H1 (cell line): ENCODE results near the gene TCERG1L. TPM values are rescaled to one million over a fixed set of nuclear protein-coding genes. Genes with fewer than 3 reads are reported as not detected.

Experiments
- CHD7 ChIP-seq: fragments of 300-600 bp; sonication (generic); IDR thresholded peaks from 2 replicates; pipeline ENCODE4 v1.7.1; 2012; ENCODE audit warnings: low read length, moderate library complexity, mild to moderate bottlenecking, inconsistent platforms; ENCODE audit not compliant: insufficient replicate concordance
- EGR1 ChIP-seq: IDR thresholded peaks from 2 replicates; pipeline ENCODE4 v1.6.1; 2011; ENCODE audit warnings: low read depth, low read length, borderline replicate concordance
- PHF8 ChIP-seq: fragments of 200-600 bp; sonication (generic); conservative IDR thresholded peaks from 2 replicates; pipeline ENCODE4 v1.7.1; 2012; ENCODE audit warnings: low read depth, mild to moderate bottlenecking, inconsistent platforms, low read length, moderate library complexity
- SRF ChIP-seq: IDR thresholded peaks from 2 replicates; pipeline ENCODE4 v1.6.1; 2011; ENCODE audit warnings: mild to moderate bottlenecking, low read depth, low read length, moderate library complexity
- TEAD4 ChIP-seq: IDR thresholded peaks from 2 replicates; pipeline ENCODE4 v1.6.1; 2012; ENCODE audit warnings: low read depth, low read length, inconsistent platforms, mixed read lengths
- polyA plus RNA-seq, 7 experiments: library from polyadenylated mRNA; depleted of rRNA in 3 of 7; stranded (reverse) in 5 of 7; unstranded in 2 of 7; fragments of >200 nt in 5 of 7; fragments of 200-250 nt in 2 of 7; gene quantifications; 1 replicate in 5 of 7; 2 replicates in 1 of 7; 4 replicates in 1 of 7; pipeline versions ENCODE4 v1.2.1 to v1.2.3, GENCODE V29; 2011 to 2013; ENCODE audit warnings: missing spikeins in 2 of 7, mixed read lengths in 2 of 7
- total RNA-seq: library from RNA; stranded (reverse); fragmentation: NEBNext Ultra II Directional; extraction: Animal tissue kit (Norgen Biotek cat#: 25700); gene quantifications from 2 replicates; pipeline ENCODE4 v1.2.1, GENCODE V29; 2021

The TCERG1L gene
- total and polyA plus RNA-seq, 2 of the 8 experiments (the other 6 are each of a cell fraction or from before 2014, with no cell fraction given), result 3.9 to 6.9 TPM

GRCh38 chr10:131125511-131126225 is 185.9 kb downstream of the TCERG1L start (continued):
- TF ChIP-seq CHD7 (no peak), EGR1 (no peak), PHF8 (no peak), TEAD4 (no peak), SRF (no peak)
- TF ChIP-seq, all 59 proteins: peak for 0
